MG63 (cell line): ENCODE results near the gene ATF7IP2. TPM values are rescaled to one million over a fixed set of nuclear protein-coding genes. Genes with fewer than 3 reads are reported as not detected.
A peak's percentile ranks its signal among the peaks of the same experiment; 100 is the strongest.
"Not testable (repeated sequence)": the region's sequence is repeated elsewhere in the genome, so short reads cannot be mapped to it uniquely, and the experiment has no call there.

Experiments used
- DNase-seq: peaks from one replicate; pipeline ENCODE4 v3.0.0-alpha.2; 2020
- H3K27me3 ChIP-seq: fragments of 250-450 bp; sonication (Bioruptor Pico); 2 replicates; pipeline ENCODE4 v1.5.1; 2020; ENCODE audit warnings: mild to moderate bottlenecking, moderate library complexity
- H3K36me3 ChIP-seq: fragments of 250-450 bp; sonication (Bioruptor Pico); 2 replicates; pipeline ENCODE4 v1.5.1; 2020; ENCODE audit warnings: mild to moderate bottlenecking, moderate library complexity
- H3K4me3 ChIP-seq: fragments of 250-450 bp; sonication (Bioruptor Pico); 2 replicates; pipeline ENCODE4 v1.5.1; 2020; ENCODE audit warnings: mild to moderate bottlenecking, moderate library complexity
- H3K9me3 ChIP-seq: fragments of 250-450 bp; sonication (Bioruptor Pico); 2 replicates; pipeline ENCODE4 v1.5.1; 2020; ENCODE audit warnings: mild to moderate bottlenecking, moderate library complexity
- total RNA-seq: library from RNA; depleted of rRNA; stranded (reverse); fragments of >200 nt; shearing (Covaris generic); gene quantifications from 2 replicates; pipeline ENCODE4 v1.2.3, GENCODE V29; 2014; ENCODE audit warnings: low replicate concordance; rRNA removed

ATF7IP2 gene, protein sequence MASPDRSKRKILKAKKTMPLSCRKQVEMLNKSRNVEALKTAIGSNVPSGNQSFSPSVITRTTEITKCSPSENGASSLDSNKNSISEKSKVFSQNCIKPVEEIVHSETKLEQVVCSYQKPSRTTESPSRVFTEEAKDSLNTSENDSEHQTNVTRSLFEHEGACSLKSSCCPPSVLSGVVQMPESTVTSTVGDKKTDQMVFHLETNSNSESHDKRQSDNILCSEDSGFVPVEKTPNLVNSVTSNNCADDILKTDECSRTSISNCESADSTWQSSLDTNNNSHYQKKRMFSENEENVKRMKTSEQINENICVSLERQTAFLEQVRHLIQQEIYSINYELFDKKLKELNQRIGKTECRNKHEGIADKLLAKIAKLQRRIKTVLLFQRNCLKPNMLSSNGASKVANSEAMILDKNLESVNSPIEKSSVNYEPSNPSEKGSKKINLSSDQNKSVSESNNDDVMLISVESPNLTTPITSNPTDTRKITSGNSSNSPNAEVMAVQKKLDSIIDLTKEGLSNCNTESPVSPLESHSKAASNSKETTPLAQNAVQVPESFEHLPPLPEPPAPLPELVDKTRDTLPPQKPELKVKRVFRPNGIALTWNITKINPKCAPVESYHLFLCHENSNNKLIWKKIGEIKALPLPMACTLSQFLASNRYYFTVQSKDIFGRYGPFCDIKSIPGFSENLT
- total RNA-seq: 8.6 and 43.4 TPM in 2 replicates

GRCh38 chr16:10385725-10386516, at the start of gene ATF7IP2:
Gene ATF7IP2 (plus strand): TSS chr16:10386061. CDS start chr16:10430621, 44,560 bp downstream.
- H3K9me3 ChIP-seq: peaks cover 7% of the 10 kb centered on the region
- peaks cover 23% of the 10 kb centered on the region for H3K36me3 ChIP-seq
- no peaks in the 10 kb centered on the region for H3K27me3 ChIP-seq
- DNase-seq: peak; percentile 99
- H3K4me3 ChIP-seq: peak within 1 kb of the TSS; percentile 78

GRCh38 chr16:10338426-10338825, 47.4 kb upstream of the ATF7IP2 start:
- peak; percentile 29 for DNase-seq

GRCh38 chr16:10339777-10340732, 45.8 kb upstream of the ATF7IP2 start:
- DNase-seq: no peak
- Histone ChIP-seq H3K27me3 (no peaks in the 10 kb centered on the region), H3K36me3 (no peaks in the 10 kb centered on the region), H3K9me3 (peaks cover 36% of the 10 kb centered on the region), H3K4me3 (no peak overlapping the region)

More at GRCh38 chr16:10338426-10338825, 47.4 kb upstream of the ATF7IP2 start:
- peaks cover 32% of the 10 kb centered on the region for H3K9me3 ChIP-seq
- no peaks in the 10 kb centered on the region for H3K27me3 ChIP-seq
- no peaks in the 10 kb centered on the region for H3K36me3 ChIP-seq
- H3K4me3 ChIP-seq: no peak overlapping the region

DNA sequence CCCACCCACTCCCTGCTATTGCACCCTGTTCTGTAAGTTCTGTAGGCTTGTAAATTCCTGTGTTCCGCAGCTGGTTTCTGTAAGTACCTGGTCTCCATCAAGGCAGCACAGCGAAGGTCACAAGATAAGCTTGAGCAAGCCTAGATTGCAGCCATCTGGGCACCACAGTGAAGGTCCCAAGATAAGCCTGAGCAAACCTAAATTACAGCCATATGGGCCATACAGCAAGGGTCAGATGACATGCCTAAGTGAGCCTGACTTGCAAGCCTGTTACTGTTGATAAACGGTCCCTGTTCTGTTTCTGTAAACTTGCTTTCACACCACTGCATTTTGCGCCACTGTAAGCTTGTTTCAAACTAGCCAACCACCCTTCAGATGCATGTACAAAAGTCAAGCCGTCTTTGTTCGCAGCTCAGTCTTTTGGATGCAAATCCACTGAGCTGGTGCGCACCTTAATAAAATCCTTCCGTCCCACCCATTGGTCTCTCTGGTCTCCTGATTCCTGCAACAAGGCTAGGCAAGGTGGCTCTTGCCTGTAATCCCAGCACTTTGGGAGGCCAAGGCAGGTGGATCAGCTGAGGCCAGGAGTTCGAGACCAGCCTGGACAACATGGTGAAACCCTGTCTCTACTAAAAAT, 42.6 kb upstream of the ATF7IP2 start:
- H3K27me3 ChIP-seq: no peaks in the 10 kb centered on the region
- H3K9me3 ChIP-seq: peaks cover 34% of the 10 kb centered on the region
- DNase-seq: no peak
- H3K4me3 ChIP-seq: no peak overlapping the region
- no peaks in the 10 kb centered on the region for H3K36me3 ChIP-seq

GRCh38 chr16:10344699-10345098, 41.2 kb upstream of the ATF7IP2 start:
- not testable (repeated sequence) for H3K4me3 ChIP-seq, DNase-seq, H3K36me3 ChIP-seq, H3K27me3 ChIP-seq
- peaks cover 27% of the 10 kb centered on the region for H3K9me3 ChIP-seq

GRCh38 chr16:10345629-10346028, 40.2 kb upstream of the ATF7IP2 start:
- DNase-seq: no peak
- no peaks in the 10 kb centered on the region for H3K36me3 ChIP-seq
- H3K9me3 ChIP-seq: peaks cover 18% of the 10 kb centered on the region
- H3K4me3 ChIP-seq: no peak overlapping the region
- no peaks in the 10 kb centered on the region for H3K27me3 ChIP-seq

DNA sequence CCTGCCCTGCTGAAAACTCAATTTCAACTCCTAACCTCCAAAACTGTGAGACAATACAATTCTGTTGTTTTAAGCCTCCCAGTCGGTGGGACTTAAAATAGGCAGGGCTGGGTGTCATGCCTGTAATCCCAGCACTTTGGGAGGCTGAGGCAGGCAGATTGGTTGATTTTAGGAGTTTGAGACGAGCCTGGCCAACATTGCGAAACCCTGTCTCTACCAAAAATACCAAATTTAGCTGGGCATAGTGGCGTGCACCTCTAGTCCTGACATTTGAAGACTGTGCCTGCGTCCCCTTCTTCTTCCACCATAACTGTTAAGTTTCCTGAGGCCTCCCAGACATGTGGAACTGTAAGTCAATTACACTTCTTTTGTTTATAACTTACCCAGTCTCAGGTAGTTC, 36.0 kb upstream of the ATF7IP2 start:
- no peaks in the 10 kb centered on the region for H3K36me3 ChIP-seq
- no peak overlapping the region for H3K4me3 ChIP-seq
- H3K9me3 ChIP-seq: no peaks in the 10 kb centered on the region
- no peaks in the 10 kb centered on the region for H3K27me3 ChIP-seq
- no peak for DNase-seq

DNA sequence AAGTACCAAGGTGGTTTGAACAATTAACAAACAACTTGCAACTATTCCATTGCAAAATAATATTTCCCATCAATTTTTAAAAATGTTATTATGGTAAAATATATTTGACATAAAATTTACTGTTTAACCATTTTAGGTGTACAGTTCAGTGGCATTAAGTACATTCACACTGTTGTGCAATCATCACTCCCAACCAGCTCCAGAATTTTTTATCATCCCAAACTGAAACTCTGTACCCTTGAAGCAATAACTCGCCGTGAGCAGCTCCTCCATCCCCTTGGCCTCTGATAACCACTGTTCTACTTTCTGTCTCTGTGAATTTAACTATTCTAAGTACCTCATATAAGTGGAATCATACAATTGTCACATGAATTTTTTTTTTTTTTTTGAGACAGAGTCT, 33.6 kb upstream of the ATF7IP2 start:
- no peaks in the 10 kb centered on the region for H3K27me3 ChIP-seq
- H3K36me3 ChIP-seq: no peaks in the 10 kb centered on the region
- DNase-seq: no peak
- H3K4me3 ChIP-seq: no peak overlapping the region
- no peaks in the 10 kb centered on the region for H3K9me3 ChIP-seq

DNA sequence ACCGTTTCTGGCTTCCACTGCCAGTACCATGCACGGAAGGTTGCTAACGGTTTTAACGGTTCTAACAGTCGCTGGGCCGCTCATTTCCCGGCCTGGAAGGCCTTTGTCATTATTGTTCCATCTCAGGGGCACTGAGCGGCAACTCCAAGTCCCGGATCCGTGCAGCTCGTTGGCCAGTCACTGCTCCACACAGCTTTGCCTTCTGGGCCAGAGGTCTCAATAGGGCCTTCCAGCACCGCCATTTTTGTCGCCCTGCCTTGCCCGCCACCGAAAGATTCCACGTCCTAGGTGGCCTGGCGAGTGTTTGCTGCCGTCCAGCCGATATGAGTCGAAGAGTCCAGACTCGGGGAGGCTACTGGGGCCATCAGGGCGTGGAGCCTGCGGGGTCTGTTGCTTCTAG, 30.3 kb upstream of the ATF7IP2 start:
- Histone ChIP-seq H3K4me3 (no peak overlapping the region), H3K9me3 (no peaks in the 10 kb centered on the region), H3K27me3 (0 out of 2 replicates have a peak, but pooled peaks cover 2% of the 10 kb centered on the region), H3K36me3 (no peaks in the 10 kb centered on the region)
- DNase-seq: no peak

DNA sequence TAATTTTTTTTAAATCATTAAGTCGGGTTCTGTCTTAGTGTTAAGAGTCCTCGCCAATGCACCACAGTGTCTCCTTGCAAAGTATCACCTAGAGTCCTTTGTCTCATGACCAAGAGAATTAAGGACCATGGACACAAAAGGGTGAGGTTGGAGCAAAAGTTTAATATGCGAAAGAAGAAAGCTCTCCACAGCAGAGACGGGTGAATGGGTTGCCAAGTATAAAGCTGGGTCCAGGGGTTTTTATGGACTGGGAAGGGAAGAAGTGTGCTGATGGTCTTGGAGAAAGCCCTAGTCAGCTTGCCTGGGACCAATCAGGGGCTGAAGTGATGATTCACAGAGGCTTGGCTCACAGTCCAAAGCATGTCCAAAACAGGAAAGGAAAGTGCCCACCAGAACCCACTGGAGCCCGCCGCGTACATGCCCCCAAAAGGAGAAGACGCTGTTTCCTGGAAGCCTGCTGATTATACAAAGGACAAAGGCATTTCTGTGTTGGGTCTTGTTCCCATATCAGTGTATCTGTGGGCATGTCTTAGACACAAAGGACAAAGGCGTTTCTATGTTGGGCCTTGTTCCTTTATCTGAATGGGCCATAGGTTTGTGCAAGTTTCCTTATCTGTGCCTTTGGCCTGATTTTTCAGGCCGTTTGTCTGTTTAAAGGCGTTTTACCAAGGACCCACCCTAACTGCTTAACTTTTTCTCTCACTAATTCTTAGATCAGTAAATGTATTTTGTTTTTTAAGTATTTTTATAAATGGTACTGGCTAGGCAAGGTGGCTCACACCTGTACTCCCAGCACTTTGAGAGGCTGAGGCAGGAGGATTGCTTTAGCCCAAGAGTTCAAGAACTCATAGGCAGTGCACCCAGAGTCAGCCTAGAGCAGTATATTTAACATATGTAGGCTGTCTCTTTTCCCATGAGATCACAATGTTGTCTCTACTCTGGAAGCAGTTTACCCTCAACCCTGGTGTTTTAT, 28.7 kb upstream of the ATF7IP2 start:
- H3K36me3 ChIP-seq: no peaks in the 10 kb centered on the region

DNA sequence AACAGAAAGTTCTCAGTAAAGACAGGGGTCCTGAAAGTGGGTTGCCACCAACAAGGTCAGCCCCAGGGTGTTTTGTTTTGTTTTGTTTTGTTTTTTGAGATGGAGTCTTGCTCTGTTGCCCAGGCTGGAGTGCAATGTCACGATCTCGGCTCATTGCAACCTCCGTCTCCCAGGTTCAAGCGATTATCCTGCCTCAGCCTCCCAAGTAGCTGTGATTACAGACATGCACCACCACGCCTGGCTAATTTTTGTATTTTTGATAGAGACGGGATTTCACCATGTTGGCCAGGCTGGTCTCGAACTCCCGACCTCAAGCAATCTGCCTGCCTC, 24.1 kb upstream of the ATF7IP2 start:
- H3K36me3 ChIP-seq, H3K9me3 ChIP-seq, H3K4me3 ChIP-seq, DNase-seq, H3K27me3 ChIP-seq: not testable (repeated sequence)

More for the DNA sequence above, 28.7 kb upstream of the ATF7IP2 start:
- no peaks in the 10 kb centered on the region for H3K9me3 ChIP-seq
- H3K4me3 ChIP-seq: no peak overlapping the region
- H3K27me3 ChIP-seq: 0 out of 2 replicates have a peak, but pooled peaks cover 2% of the 10 kb centered on the region
- DNase-seq: no peak

DNA sequence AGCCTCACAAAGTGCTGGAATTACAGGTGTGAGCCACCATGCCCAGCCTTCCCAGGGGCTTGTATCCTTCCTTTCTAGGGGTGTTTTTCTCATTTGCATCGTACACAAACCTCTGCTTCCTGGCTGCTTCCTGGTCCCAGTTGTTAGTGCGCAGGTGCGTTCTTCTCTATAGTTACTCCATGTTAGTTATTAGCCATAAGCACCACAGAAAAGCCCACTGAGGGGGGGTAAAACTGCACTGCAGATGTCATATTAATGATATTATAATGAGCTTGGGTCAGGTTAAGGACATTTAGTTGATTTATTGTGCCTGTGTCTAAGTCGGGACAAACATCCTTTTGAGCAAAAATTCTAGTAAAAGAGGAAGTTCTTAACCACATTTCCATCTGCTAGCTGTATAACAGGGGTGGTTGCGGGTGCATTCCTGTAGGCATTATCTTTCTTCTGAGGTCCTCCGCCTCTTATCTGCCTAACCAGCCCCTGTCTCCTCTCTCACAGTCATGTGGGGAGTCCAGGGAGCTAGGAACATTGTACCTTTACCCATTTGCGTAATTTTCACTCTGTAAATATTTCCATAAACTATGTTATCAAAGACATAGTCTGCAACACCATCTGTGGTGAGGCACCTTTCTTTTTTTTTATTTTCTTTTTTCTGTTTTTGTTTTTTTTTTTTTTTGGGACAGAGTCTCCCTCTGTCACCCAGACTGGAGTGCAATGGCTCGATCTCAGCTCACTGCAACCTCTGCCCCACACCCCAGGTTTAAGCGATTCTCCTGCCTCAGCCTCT, 23.6 kb upstream of the ATF7IP2 start:
- DNase-seq: no peak
- H3K36me3 ChIP-seq: no peaks in the 10 kb centered on the region
- peaks cover 2% of the 10 kb centered on the region for H3K9me3 ChIP-seq
- no peak overlapping the region for H3K4me3 ChIP-seq
- 0 out of 2 replicates have a peak, but pooled peaks cover 2% of the 10 kb centered on the region for H3K27me3 ChIP-seq

GRCh38 chr16:10362864-10363197, 23.0 kb upstream of the ATF7IP2 start:
- DNase-seq, H3K4me3 ChIP-seq, H3K36me3 ChIP-seq, H3K27me3 ChIP-seq, H3K9me3 ChIP-seq: not testable (repeated sequence)

DNA sequence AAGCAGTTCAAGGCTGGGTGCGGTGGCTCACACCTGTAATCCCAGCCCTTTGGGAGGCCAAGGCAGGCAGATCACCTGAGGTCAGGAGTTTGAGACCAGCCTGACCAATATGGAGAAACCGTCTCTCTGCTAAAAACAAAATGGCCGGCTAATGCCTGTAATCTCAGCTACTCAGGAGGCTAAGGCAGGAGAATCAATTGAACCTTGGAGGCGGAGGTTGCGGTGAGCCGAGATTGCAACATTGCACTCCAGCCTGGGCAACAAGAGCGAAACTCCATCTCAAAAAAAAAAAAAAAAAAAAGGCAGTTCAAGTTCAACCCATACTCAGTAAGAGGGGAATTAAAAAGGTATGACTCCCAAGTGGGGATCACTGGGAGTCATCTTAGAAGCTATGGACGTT, 19.2 kb upstream of the ATF7IP2 start:
- H3K36me3 ChIP-seq, H3K4me3 ChIP-seq, DNase-seq, H3K27me3 ChIP-seq: not testable (repeated sequence)
- H3K9me3 ChIP-seq: peaks cover 13% of the 10 kb centered on the region
